ENCODE measurements around the gene KRT12.

GRCh38 chr17:40849723-40850122 lies 17.3 kb downstream of the KRT12 start:
- TF ChIP-seq CTCF (IDR thresholded peaks at IDR 0.05) (no peak), POLR2A (IDR thresholded peaks at IDR 0.05) (no peak)

Data from lower leg skin (tissue), 3 donors.